Bone marrow (tissue), 2 donors: ENCODE measurements around the gene FASTK.
"Not testable (repeated sequence)": the region's sequence is repeated elsewhere in the genome, so short reads cannot be mapped to it uniquely, and the experiment has no call there.

Experiments
- DNase-seq, 2 donors: peaks; one replicate each; lab custom pipeline; 2025; lab: John Stamatoyannopoulos, UW

The FASTK gene

DNA sequence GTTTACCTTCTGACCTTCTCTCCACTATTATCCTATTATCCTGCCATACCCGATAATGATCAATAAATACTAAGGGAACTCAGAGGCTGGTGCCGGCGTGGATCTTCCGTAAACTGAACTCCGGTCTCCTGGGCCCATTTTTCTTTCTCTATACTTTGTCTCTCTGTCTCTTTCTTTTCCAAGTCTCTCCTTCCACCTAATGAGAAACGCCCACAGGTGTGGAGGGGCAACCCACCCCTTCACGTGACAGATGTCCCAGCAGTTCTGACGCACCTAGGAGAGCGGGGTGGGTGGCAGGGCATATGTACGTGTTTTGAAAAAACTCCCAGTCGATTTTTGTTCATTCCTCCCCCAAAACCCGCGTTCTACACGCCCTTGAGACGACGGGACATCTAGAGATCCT, 52.9 kb downstream of the FASTK start:
- not testable (repeated sequence) for DNase-seq

GRCh38 chr7:151026771-151027727, 53.6 kb downstream of the FASTK start:
- DNase-seq = not testable (repeated sequence)
